ENCODE measurements around the gene MTSS2.

MTSS2 gene

GRCh38 chr16:70715860-70716357 lies 30.1 kb upstream of the MTSS2 start:
- H3K23ac ChIP-seq (ENCODE audit: low read depth, low read length, poor library complexity): no peak overlapping the region
- H3K4ac ChIP-seq (ENCODE audit: low read length): no peak overlapping the region
- no peak overlapping the region for H3K4me3 ChIP-seq (ENCODE audit: low read length in 2 of 2)
- no peak overlapping the region for H3K9ac ChIP-seq (ENCODE audit: low read depth, low read length, poor library complexity)
- H4K91ac ChIP-seq (ENCODE audit: low read depth, low read length, poor library complexity): no peak overlapping the region
- peak overlapping the region; percentile 16 for H3K18ac ChIP-seq (ENCODE audit: low read length)
- peaks cover 6 to 21% of the 10 kb centered on the region in 2 donors for H3K36me3 ChIP-seq (replicated peaks in 1 of 2; ENCODE audit: control insufficient read depth in 2 of 2, insufficient read depth in 2 of 2, low read length in 2 of 2)
- no peak overlapping the region for H3K27ac ChIP-seq (replicated peaks; ENCODE audit: low read length)
- H3K9me3 ChIP-seq (replicated peaks in 1 of 2; ENCODE audit: control insufficient read depth in 2 of 2, insufficient read depth in 1 of 2, low read depth in 1 of 2, low read length in 2 of 2): peaks cover 8 to 12% of the 10 kb centered on the region in 2 donors
- H2BK120ac ChIP-seq (ENCODE audit: low read depth, low read length): no peak overlapping the region
- H2AFZ ChIP-seq (ENCODE audit: low read length): no peak overlapping the region
- DNase-seq (ENCODE audit: low spot score): no peak
- H3K27me3 ChIP-seq (ENCODE audit: control insufficient read depth in 3 of 3, insufficient read depth in 3 of 3, low read depth in 1 of 3, low read length in 3 of 3): no peaks in the 10 kb centered on the region
- H3K4me2 ChIP-seq (ENCODE audit: insufficient read depth, low read length, poor library complexity, severe bottlenecking): no peak overlapping the region
- H2BK12ac ChIP-seq (ENCODE audit: low read length): no peak overlapping the region
- H2AK5ac ChIP-seq (ENCODE audit: low read depth, low read length): no peak overlapping the region
- H3K4me1 ChIP-seq (ENCODE audit: control insufficient read depth in 2 of 2, insufficient read depth in 1 of 2, low read depth in 1 of 2, low read length in 2 of 2): peaks cover 13 to 18% of the 10 kb centered on the region in 2 donors
- WGBS, 2 donors (ENCODE audit: extremely low coverage in 2 of 2, insufficient read length in 2 of 2, insufficient replicate concordance in 1 of 2): no CpG with 5 or more reads among the region's 6 CpGs
- no peak overlapping the region for H4K8ac ChIP-seq (ENCODE audit: low read depth, low read length)
- H3K79me1 ChIP-seq (ENCODE audit: low read depth, low read length): no peaks in the 10 kb centered on the region
- H2BK5ac ChIP-seq (ENCODE audit: low read length): no peak overlapping the region
- H2BK15ac ChIP-seq (ENCODE audit: low read length): no peak overlapping the region
- H3K14ac ChIP-seq (ENCODE audit: low read length): no peak overlapping the region

DNA sequence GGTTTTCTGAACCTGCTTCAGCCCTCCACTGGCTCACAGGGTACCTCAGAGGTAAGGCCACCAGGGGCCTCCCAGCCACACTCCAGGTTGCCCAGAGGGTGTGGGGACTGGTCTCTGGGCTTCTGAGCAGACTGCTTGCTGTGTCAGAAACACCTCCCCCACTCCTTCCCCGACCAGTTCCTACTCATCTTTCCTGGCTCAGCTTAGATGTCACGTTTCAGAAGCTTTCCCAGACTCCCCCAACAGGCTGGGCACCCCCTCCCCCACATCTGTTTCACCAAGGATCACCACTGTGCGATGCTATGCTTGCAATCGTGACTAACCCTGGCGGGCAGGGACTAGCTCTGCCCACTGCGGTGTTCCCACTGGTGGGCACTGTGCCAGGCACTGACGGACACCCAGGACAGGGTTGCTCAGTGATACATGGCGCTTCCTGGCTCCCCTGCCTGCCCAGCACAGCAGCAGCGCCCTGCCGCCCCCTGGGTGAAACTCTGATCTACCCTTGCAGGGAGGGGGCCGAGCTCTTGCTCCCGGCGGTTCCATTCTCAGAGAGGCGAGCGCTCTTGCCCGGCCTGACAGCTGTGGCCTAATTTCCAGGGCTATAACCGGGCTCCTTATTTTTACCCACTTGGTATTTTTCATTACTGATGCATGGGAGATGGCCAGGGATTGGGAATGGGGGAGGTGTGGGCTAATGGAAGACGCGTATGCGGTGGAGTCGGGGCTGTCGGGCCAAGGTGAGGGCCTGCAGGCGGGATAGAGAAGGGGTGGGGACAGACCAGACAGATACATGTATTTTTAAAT lies 29.4 kb upstream of the MTSS2 start:
- Histone ChIP-seq H4K8ac (ENCODE audit: low read depth, low read length) (no peak overlapping the region), H3K4me2 (ENCODE audit: insufficient read depth, low read length, poor library complexity, severe bottlenecking) (no peak overlapping the region), H2BK15ac (ENCODE audit: low read length) (no peak overlapping the region), H3K23ac (ENCODE audit: low read depth, low read length, poor library complexity) (peak overlapping the region; percentile 90), H3K14ac (ENCODE audit: low read length) (peak overlapping the region; percentile 75), H3K27me3 (ENCODE audit: control insufficient read depth in 3 of 3, insufficient read depth in 3 of 3, low read depth in 1 of 3, low read length in 3 of 3) (no peaks in the 10 kb centered on the region), H3K4me3 (ENCODE audit: low read length in 2 of 2) (no peak overlapping the region), H3K18ac (ENCODE audit: low read length) (peak overlapping the region; percentile 82), H2BK5ac (ENCODE audit: low read length) (no peak overlapping the region), H3K4me1 (ENCODE audit: control insufficient read depth in 2 of 2, insufficient read depth in 1 of 2, low read depth in 1 of 2, low read length in 2 of 2) (peaks cover 13 to 18% of the 10 kb centered on the region in 2 donors), H4K91ac (ENCODE audit: low read depth, low read length, poor library complexity) (no peak overlapping the region), H3K9me3 (replicated peaks in 1 of 2; ENCODE audit: control insufficient read depth in 2 of 2, insufficient read depth in 1 of 2, low read depth in 1 of 2, low read length in 2 of 2) (peaks cover 6 to 12% of the 10 kb centered on the region in 2 donors), H3K27ac (replicated peaks; ENCODE audit: low read length) (no peak overlapping the region), H2BK12ac (ENCODE audit: low read length) (peak overlapping the region; percentile 89), H3K36me3 (replicated peaks in 1 of 2; ENCODE audit: control insufficient read depth in 2 of 2, insufficient read depth in 2 of 2, low read length in 2 of 2) (peaks cover 3 to 16% of the 10 kb centered on the region in 2 donors), H2AK5ac (ENCODE audit: low read depth, low read length) (no peak overlapping the region), H3K9ac (ENCODE audit: low read depth, low read length, poor library complexity) (peak overlapping the region; percentile 72), H3K4ac (ENCODE audit: low read length) (no peak overlapping the region), H2BK120ac (ENCODE audit: low read depth, low read length) (no peak overlapping the region), H2AFZ (ENCODE audit: low read length) (no peak overlapping the region), H3K79me1 (ENCODE audit: low read depth, low read length) (peaks cover under 1% of the 10 kb centered on the region)
- DNase-seq (ENCODE audit: low spot score): no peak
- WGBS, 2 donors (ENCODE audit: extremely low coverage in 2 of 2, insufficient read length in 2 of 2, insufficient replicate concordance in 1 of 2): no CpG with 5 or more reads among the region's 23 CpGs

GRCh38 chr16:70714581-70715054 lies 28.8 kb upstream of the MTSS2 start:
- Histone ChIP-seq H2AK5ac (ENCODE audit: low read depth, low read length) (peak overlapping the region; percentile 83), H3K36me3 (replicated peaks in 1 of 2; ENCODE audit: control insufficient read depth in 2 of 2, insufficient read depth in 2 of 2, low read length in 2 of 2) (peaks cover 1 to 10% of the 10 kb centered on the region in 2 donors), H3K18ac (ENCODE audit: low read length) (peak overlapping the region; percentile 82), H3K23ac (ENCODE audit: low read depth, low read length, poor library complexity) (peak overlapping the region; percentile 90), H4K91ac (ENCODE audit: low read depth, low read length, poor library complexity) (no peak overlapping the region), H4K8ac (ENCODE audit: low read depth, low read length) (peak overlapping the region; percentile 65), H2BK12ac (ENCODE audit: low read length) (no peak overlapping the region), H3K79me1 (ENCODE audit: low read depth, low read length) (peaks cover 2% of the 10 kb centered on the region), H3K4ac (ENCODE audit: low read length) (no peak overlapping the region), H3K9me3 (replicated peaks in 1 of 2; ENCODE audit: control insufficient read depth in 2 of 2, insufficient read depth in 1 of 2, low read depth in 1 of 2, low read length in 2 of 2) (peaks cover 5 to 9% of the 10 kb centered on the region in 2 donors), H3K4me3 (ENCODE audit: low read length in 2 of 2) (no peak overlapping the region), H2BK5ac (ENCODE audit: low read length) (no peak overlapping the region), H3K4me1 (ENCODE audit: control insufficient read depth in 2 of 2, insufficient read depth in 1 of 2, low read depth in 1 of 2, low read length in 2 of 2) (peaks cover 13 to 18% of the 10 kb centered on the region in 2 donors), H3K27ac (replicated peaks; ENCODE audit: low read length) (no peak overlapping the region), H2AFZ (ENCODE audit: low read length) (no peak overlapping the region), H3K4me2 (ENCODE audit: insufficient read depth, low read length, poor library complexity, severe bottlenecking) (no peak overlapping the region), H3K27me3 (ENCODE audit: control insufficient read depth in 3 of 3, insufficient read depth in 3 of 3, low read depth in 1 of 3, low read length in 3 of 3) (no peaks in the 10 kb centered on the region), H2BK120ac (ENCODE audit: low read depth, low read length) (no peak overlapping the region), H3K9ac (ENCODE audit: low read depth, low read length, poor library complexity) (no peak overlapping the region), H3K14ac (ENCODE audit: low read length) (peak overlapping the region; percentile 8), H2BK15ac (ENCODE audit: low read length) (no peak overlapping the region)
- WGBS, 2 donors (ENCODE audit: extremely low coverage in 2 of 2, insufficient read length in 2 of 2, insufficient replicate concordance in 1 of 2): no CpG with 5 or more reads among the region's 10 CpGs
- no peak for DNase-seq (ENCODE audit: low spot score)

DNA sequence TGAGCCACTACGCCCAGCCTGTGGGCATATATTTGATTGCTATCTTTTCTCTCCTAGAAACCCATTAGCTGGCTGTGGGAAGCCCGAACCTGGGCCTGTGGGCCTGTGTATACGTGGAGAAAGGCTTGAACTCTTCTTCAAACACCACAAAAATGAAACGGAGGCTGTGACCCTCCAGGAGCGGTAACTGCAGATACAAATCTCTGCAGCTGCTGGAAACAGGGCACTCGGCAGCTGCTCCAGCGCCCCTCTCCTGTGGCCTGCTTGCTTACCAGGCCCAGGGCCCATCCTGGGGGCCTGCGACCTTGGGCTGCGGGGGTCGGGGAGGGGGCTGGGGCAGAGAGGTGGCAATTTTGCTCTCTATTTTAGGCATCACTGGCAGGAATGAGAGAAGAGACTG lies 28.0 kb upstream of the MTSS2 start:
- H3K14ac ChIP-seq (ENCODE audit: low read length): no peak overlapping the region
- no peak overlapping the region for H4K8ac ChIP-seq (ENCODE audit: low read depth, low read length)
- peaks cover 15 to 18% of the 10 kb centered on the region in 2 donors for H3K4me1 ChIP-seq (ENCODE audit: control insufficient read depth in 2 of 2, insufficient read depth in 1 of 2, low read depth in 1 of 2, low read length in 2 of 2)
- H2AK5ac ChIP-seq (ENCODE audit: low read depth, low read length): no peak overlapping the region
- H4K91ac ChIP-seq (ENCODE audit: low read depth, low read length, poor library complexity): no peak overlapping the region
- H3K27ac ChIP-seq (replicated peaks; ENCODE audit: low read length): no peak overlapping the region
- no peak overlapping the region for H2BK120ac ChIP-seq (ENCODE audit: low read depth, low read length)
- peaks cover 0 to 4% of the 10 kb centered on the region in 2 donors for H3K36me3 ChIP-seq (replicated peaks in 1 of 2; ENCODE audit: control insufficient read depth in 2 of 2, insufficient read depth in 2 of 2, low read length in 2 of 2)
- H3K27me3 ChIP-seq (ENCODE audit: control insufficient read depth in 3 of 3, insufficient read depth in 3 of 3, low read depth in 1 of 3, low read length in 3 of 3): no peaks in the 10 kb centered on the region
- no peak overlapping the region for H3K23ac ChIP-seq (ENCODE audit: low read depth, low read length, poor library complexity)
- H3K9ac ChIP-seq (ENCODE audit: low read depth, low read length, poor library complexity): no peak overlapping the region
- H2BK5ac ChIP-seq (ENCODE audit: low read length): no peak overlapping the region
- H3K4me3 ChIP-seq (ENCODE audit: low read length in 2 of 2): no peak overlapping the region
- H3K79me1 ChIP-seq (ENCODE audit: low read depth, low read length): peaks cover 2% of the 10 kb centered on the region
- DNase-seq (ENCODE audit: low spot score): no peak
- no peak overlapping the region for H3K18ac ChIP-seq (ENCODE audit: low read length)
- H3K4me2 ChIP-seq (ENCODE audit: insufficient read depth, low read length, poor library complexity, severe bottlenecking): no peak overlapping the region
- no CpG with 5 or more reads among the region's 10 CpGs for WGBS, 2 donors (ENCODE audit: extremely low coverage in 2 of 2, insufficient read length in 2 of 2, insufficient replicate concordance in 1 of 2)
- no peak overlapping the region for H2AFZ ChIP-seq (ENCODE audit: low read length)
- H3K4ac ChIP-seq (ENCODE audit: low read length): no peak overlapping the region
- no peak overlapping the region for H2BK12ac ChIP-seq (ENCODE audit: low read length)
- H2BK15ac ChIP-seq (ENCODE audit: low read length): no peak overlapping the region
- H3K9me3 ChIP-seq (replicated peaks in 1 of 2; ENCODE audit: control insufficient read depth in 2 of 2, insufficient read depth in 1 of 2, low read depth in 1 of 2, low read length in 2 of 2): peaks cover under 1 to 2% of the 10 kb centered on the region in 2 donors
